ENCODE results near the gene MCHR1.
"Not testable (repeated sequence)": the region's sequence is repeated elsewhere in the genome, so short reads cannot be mapped to it uniquely, and the experiment has no call there.

The MCHR1 gene

DNA sequence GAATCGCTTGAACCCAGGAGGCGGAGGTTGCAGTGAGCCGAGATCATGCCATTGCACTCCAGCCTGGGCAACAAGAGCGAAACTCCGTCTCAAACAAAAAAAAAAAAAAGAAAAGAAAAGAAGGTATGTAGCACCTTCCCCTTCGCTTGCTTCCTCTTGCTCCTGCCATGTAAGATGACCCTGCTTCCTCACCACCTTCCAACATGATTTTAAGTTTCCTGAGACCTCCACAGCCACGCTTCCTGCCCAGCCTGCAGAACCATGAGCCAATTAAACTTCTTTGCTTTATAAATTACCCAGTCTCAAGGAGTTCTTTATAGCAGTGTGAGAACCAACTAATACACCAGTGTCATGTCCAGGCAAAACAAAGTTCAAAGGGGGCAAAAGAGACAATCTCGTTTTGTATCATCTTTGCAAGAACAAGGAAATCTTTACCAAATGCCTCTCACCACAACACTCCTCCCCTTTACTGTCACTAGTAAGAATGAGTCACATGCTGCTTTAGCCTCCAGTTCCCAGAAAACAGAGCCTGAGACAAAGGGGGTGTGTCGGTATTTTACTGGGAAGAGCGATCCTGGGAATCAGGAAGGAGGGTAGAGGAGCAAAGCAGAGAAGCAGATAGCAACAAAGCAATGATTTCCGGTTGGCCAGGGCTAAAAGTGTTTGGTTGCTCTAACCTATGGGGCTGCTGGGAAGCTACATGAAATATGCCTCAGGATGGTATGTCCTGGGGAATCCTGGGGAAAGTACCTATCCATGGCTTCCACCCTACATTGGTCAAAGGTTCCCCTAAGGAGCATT lies 10.5 kb upstream of the MCHR1 start:
- no peak for DNase-seq
- no peak for TF ChIP-seq POLR2A (IDR thresholded peaks at IDR 0.05; ENCODE audit: low read length)
- no peak for TF ChIP-seq GATA1 (IDR thresholded peaks at IDR 0.05; ENCODE audit: low read depth, low read length)

DNA sequence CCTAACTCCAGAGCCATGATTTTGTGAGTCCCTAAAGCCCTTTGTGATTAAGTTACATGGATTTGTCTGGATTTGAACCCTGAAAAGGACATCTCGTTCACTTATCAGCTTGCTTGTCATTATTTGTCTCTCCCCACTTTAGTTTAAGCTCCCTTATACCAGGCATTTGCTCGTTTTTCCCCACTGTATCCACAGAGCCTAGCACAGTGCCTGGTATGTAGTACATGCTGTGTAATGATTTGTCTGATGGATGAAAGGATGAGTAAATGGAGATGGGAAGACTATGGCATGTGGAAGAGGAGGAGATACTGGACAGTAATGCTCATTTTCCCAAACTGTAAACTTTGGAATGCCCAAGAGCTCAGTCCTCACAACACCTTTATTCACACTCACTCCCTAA lies 9.2 kb upstream of the MCHR1 start:
- no peak for DNase-seq
- TF ChIP-seq POLR2A (IDR thresholded peaks at IDR 0.05; ENCODE audit: low read length) = no peak
- TF ChIP-seq GATA1 (IDR thresholded peaks at IDR 0.05; ENCODE audit: low read depth, low read length) = no peak

DNA sequence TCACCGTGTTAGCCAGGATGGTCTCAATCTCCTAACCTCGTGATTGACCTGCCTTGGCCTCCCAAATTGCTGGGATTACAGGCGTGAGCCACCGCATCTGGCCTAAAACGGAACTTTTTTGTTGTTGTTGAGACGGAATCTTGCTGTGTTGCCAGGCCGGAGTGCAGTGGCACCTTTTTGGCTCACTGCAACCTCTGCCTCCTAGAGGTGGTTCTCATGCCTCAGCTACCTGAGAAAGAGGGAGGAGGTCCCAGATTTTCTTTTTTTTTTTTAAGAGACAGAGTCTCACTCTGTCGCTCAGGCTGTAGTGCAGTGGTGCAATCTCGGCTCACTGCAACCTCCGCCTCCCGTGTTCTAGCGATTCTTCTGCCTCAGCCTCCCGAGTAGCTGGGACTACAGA lies 7.9 kb upstream of the MCHR1 start:
- no peak for DNase-seq
- no peak for TF ChIP-seq GATA1 (IDR thresholded peaks at IDR 0.05; ENCODE audit: low read depth, low read length)
- no peak for TF ChIP-seq POLR2A (IDR thresholded peaks at IDR 0.05; ENCODE audit: low read length)

DNA sequence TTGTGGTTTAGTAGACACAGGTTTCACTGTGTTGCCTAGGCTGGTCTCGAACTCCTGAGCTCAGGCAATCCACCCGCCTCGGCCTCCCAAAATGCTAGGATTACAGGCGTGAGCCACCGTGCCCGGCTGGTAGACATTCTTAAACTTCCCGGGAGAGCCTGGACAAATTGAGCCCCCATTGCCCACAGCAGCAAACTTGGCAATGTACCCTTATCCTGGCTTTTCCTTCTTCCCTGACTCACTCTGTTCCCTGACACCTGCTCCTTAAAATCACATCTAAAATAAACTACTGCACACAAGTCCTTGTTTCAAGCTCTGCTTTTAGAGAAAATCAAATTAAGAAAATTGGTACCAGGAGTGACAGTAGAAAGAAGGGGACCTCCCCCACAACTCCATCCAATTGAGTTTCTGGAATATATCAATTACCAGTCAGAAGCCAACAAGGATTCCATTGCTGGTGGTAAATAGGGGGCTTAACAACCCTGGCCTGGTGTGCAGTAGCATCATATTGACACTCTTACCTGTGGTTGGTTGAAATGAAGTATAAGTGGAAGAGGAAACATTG lies 7.4 kb upstream of the MCHR1 start:
- no peak for TF ChIP-seq POLR2A (IDR thresholded peaks at IDR 0.05; ENCODE audit: low read length)
- TF ChIP-seq GATA1 (IDR thresholded peaks at IDR 0.05; ENCODE audit: low read depth, low read length) = no peak
- no peak for DNase-seq

DNA sequence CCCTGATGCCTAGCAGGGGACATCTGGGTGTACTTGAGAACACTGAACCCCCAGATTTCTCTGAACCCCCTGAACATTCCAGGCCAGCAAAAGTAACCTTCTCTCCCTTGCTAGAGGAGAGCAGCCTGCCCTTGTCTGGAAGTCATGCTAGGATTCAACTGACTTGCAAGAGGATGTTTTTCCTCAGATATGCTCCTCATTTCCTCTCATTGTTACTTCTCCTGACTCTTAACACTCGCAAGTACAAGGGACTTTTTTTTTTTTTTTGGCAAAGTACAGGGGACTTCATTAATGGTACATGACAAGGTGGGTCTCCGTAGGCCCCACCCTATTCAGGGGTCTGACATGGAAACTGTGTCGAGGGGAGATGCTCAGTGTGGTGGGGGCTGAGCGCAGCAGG lies 6.3 kb upstream of the MCHR1 start:
- DNase-seq = no peak
- TF ChIP-seq POLR2A (IDR thresholded peaks at IDR 0.05; ENCODE audit: low read length) (no peak), GATA1 (IDR thresholded peaks at IDR 0.05; ENCODE audit: low read depth, low read length) (no peak)

DNA sequence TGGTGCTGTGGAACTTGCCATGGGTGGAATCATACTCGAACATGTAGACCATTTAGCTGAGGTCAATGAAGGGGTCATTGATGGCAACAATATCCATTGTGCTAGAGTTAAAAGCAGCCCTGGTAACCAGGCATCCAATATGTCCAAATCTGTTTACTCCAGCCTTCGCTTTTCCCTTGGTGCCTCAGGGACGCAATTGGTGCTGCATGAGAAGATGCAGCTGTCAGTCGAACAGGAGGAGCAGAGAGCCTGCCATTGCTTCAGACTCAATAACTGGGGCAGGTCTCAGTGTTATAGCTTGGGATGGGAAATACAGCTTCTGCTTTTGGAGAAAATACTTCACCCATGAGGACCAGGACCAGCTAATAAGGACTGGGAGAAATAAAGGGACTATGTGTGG lies 5.0 kb upstream of the MCHR1 start:
- no peak for TF ChIP-seq POLR2A (IDR thresholded peaks at IDR 0.05; ENCODE audit: low read length)
- TF ChIP-seq GATA1 (IDR thresholded peaks at IDR 0.05; ENCODE audit: low read depth, low read length) = no peak
- DNase-seq = no peak

DNA sequence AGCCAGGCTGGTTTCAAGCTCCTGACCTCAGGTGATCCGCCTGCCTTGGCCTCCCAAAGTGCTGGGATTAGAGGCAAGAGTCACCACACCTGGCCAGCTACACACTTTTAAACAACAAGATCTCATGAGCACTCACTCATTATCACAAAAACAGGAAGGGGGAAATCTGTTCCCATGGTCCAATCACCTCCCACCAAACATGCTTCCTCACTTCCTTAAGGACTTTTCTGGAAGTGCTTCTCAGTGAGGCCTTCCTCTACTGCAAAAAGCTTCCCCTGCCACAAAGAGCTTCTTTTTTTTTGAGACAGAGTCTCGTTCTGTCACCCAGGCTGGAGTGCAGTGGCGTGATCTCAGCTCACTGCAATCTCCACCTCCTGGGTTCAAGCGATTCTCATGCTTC lies 3.1 kb upstream of the MCHR1 start:
- DNase-seq = not testable (repeated sequence)

DNA sequence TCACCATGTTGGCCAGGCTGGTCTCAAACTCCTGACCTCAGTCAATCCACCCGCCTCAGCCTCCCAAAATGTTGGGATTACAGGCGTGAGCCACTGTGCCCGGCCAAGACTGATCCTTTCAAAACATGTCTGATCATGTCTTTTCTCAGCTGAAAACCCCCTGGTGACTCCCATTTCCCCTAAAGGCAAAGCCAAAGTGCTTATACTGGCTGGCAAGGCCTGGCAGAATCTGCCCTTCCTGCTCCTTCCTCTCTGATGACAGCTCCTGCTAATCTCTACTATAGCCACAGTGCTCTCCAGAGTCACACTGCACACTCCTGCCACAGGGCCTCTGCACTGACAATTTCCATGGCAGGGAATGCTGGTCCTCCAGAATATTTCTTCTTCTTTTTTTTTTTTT lies 2.6 kb upstream of the MCHR1 start:
- TF ChIP-seq GATA1 (IDR thresholded peaks at IDR 0.05; ENCODE audit: low read depth, low read length) = no peak
- TF ChIP-seq POLR2A (IDR thresholded peaks at IDR 0.05; ENCODE audit: low read length) = no peak
- DNase-seq = no peak

DNA sequence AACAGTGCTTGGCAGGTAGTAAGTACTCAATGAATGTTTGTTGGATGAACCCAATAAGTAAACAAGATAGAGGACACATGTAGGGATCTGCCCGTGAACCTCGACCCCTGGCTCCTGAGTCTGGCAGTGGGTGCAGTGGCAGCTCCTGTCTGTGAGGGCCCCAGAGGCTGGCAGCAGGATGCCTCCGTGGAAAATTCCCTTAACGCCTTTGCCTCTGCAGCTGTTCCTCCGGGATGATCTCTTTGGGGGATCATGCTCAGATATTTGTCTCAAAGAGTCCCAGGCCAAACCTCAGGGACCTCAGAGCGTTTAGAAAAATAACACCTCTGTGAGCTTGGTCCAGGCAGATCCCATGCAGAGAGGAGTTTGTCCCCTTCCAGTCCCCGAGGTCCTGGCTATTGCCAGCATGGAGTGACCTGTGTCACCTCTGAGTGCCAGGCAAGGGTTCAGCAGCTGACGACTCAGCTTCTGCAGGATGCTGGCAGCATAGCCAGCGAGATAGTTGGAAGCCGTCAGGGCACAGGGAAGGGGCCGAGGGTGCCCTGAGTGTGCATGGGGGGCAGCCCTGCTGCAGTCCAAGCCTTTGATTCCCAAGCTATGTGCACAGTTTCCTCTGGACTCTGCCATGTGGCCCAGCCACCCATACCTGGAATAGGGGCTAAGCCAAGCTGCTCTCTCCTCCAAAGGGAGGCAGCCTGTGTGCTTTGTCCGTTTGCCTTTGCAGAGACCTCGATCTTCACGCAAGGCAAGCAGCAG lies 613 bp upstream of the MCHR1 start:
- TF ChIP-seq GATA1 (IDR thresholded peaks at IDR 0.05; ENCODE audit: low read depth, low read length) (no peak), POLR2A (IDR thresholded peaks at IDR 0.05; ENCODE audit: low read length) (no peak)
- no peak for DNase-seq

DNA sequence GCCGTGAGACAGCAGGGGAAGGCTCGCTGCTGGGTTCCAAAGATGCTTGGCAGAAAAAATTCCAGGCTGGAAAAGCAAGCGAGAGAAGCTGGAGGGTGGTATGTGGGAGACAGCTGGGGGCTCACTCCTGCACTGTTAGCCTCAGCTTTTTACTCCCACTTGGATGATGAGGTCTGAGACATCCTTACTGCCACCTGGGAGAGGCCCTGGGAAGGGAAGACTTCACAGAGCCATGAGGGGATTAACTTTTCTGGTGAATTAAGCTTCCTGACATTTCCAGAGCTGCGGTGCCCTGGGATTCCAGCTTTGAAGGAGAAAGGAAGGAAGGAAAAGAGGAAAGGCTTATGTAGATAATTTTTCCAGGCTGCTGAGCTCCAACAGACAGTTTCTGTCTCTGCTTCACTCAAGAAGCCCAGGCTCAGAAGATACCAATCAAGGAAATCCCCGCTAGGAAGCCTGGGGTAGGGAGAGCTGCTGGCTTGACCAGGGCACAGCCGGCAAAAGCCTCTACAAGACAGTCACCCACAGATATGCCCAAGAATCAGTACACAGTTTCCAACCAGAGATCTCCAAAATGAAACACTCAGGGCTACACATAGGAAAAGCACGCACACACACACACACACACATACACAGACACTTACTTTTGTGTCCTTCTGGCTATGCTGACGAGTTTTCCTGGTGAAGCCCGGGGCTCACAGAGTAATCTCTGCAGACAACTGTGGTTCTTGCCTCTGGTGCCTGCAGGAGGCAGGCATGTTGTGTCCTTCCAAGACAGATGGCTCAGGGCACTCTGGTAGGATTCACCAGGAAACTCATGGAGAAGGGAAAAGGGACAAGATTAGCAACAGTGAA lies 907 bp downstream of the MCHR1 start:
- TF ChIP-seq POLR2A (IDR thresholded peaks at IDR 0.05; ENCODE audit: low read length) (no peak), GATA1 (IDR thresholded peaks at IDR 0.05; ENCODE audit: low read depth, low read length) (no peak)
- DNase-seq = no peak

DNA sequence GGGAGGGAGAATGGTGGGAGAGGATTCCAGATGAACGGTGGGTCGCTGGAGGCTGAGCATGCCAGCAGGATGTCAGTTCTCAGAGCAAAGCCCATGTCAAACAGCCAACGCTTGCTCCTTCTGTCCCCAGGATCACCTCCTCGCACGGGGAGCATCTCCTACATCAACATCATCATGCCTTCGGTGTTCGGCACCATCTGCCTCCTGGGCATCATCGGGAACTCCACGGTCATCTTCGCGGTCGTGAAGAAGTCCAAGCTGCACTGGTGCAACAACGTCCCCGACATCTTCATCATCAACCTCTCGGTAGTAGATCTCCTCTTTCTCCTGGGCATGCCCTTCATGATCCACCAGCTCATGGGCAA lies 1.5 kb downstream of the MCHR1 start:
- TF ChIP-seq GATA1 (IDR thresholded peaks at IDR 0.05; ENCODE audit: low read depth, low read length) = no peak
- no peak for TF ChIP-seq POLR2A (IDR thresholded peaks at IDR 0.05; ENCODE audit: low read length)
- no peak for DNase-seq

DNA sequence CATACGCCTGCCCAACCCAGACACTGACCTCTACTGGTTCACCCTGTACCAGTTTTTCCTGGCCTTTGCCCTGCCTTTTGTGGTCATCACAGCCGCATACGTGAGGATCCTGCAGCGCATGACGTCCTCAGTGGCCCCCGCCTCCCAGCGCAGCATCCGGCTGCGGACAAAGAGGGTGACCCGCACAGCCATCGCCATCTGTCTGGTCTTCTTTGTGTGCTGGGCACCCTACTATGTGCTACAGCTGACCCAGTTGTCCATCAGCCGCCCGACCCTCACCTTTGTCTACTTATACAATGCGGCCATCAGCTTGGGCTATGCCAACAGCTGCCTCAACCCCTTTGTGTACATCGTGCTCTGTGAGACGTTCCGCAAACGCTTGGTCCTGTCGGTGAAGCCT lies 2.2 kb downstream of the MCHR1 start:
- DNase-seq = no peak
- TF ChIP-seq POLR2A (IDR thresholded peaks at IDR 0.05; ENCODE audit: low read length) = no peak
- TF ChIP-seq GATA1 (IDR thresholded peaks at IDR 0.05; ENCODE audit: low read depth, low read length) = no peak

DNA sequence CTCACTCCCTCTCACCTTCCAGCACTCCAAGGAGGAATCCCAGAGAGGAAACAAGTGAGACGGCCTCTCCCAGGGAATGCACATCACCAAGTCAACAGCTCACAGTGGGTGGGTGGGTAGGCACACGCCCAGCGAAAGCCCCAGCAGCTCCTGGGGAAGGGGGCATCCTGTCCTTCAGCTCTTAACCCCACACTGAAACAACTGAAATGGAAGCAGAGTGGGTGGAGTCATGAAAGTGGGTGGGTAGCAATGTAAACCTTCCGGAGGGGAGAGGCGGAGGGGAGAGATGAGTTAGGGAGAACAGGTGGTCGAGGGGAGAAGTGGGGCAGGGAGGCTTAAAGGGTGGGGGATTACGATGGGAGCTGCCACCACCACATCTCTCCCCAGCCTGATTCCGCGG lies 5.4 kb downstream of the MCHR1 start:
- no peak for DNase-seq
- no peak for TF ChIP-seq POLR2A (IDR thresholded peaks at IDR 0.05; ENCODE audit: low read length)
- no peak for TF ChIP-seq GATA1 (IDR thresholded peaks at IDR 0.05; ENCODE audit: low read depth, low read length)

DNA sequence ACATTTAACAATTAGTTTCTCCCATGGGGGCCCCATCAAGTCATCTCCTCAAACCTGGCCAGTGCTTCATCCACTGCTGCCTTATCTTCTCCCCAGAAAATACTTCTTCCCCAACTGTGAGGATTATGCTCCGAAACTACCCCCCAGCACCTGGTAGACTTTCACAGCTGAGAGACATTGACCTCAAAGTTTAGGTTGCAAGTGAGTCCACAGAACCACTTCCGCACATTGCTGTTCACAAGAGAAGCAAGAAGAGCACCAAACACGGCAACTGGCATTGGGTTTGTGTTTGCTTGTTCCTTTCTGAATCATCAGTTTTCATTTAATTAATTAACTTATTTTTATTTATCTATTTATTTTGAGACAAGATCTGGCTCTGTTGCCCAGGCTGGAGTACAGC lies 6.1 kb downstream of the MCHR1 start:
- no peak for DNase-seq
- TF ChIP-seq GATA1 (IDR thresholded peaks at IDR 0.05; ENCODE audit: low read depth, low read length) (no peak), POLR2A (IDR thresholded peaks at IDR 0.05; ENCODE audit: low read length) (no peak)
